Measurements from ENCODE around the gene TNKS1BP1. TPM values are rescaled to one million over a fixed set of nuclear protein-coding genes. Genes with fewer than 3 reads are reported as not detected.
A peak's percentile ranks its signal among the peaks of the same experiment; 100 is the strongest.

TNKS1BP1 gene, protein sequence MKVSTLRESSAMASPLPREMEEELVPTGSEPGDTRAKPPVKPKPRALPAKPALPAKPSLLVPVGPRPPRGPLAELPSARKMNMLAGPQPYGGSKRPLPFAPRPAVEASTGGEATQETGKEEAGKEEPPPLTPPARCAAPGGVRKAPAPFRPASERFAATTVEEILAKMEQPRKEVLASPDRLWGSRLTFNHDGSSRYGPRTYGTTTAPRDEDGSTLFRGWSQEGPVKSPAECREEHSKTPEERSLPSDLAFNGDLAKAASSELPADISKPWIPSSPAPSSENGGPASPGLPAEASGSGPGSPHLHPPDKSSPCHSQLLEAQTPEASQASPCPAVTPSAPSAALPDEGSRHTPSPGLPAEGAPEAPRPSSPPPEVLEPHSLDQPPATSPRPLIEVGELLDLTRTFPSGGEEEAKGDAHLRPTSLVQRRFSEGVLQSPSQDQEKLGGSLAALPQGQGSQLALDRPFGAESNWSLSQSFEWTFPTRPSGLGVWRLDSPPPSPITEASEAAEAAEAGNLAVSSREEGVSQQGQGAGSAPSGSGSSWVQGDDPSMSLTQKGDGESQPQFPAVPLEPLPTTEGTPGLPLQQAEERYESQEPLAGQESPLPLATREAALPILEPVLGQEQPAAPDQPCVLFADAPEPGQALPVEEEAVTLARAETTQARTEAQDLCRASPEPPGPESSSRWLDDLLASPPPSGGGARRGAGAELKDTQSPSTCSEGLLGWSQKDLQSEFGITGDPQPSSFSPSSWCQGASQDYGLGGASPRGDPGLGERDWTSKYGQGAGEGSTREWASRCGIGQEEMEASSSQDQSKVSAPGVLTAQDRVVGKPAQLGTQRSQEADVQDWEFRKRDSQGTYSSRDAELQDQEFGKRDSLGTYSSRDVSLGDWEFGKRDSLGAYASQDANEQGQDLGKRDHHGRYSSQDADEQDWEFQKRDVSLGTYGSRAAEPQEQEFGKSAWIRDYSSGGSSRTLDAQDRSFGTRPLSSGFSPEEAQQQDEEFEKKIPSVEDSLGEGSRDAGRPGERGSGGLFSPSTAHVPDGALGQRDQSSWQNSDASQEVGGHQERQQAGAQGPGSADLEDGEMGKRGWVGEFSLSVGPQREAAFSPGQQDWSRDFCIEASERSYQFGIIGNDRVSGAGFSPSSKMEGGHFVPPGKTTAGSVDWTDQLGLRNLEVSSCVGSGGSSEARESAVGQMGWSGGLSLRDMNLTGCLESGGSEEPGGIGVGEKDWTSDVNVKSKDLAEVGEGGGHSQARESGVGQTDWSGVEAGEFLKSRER (N-terminal part only)
- total RNA-seq (ENCODE audit: low replicate concordance), result 11.7 and 45.1 TPM in 2 replicates

GRCh38 chr11:57324886-57325734 lies at the start of gene TNKS1BP1:
TNKS1BP1 (minus strand) TSS chr11:57324952; CDS start chr11:57321885, 3,067 bp downstream.
- H4K20me1 ChIP-seq (ENCODE audit: low read depth), result peaks cover 34% of the 10 kb centered on the region
- peaks cover 50% of the 10 kb centered on the region for H3K4me1 Mint-ChIP-seq

GRCh38 chr11:57373146-57373545 lies 48.4 kb upstream of the TNKS1BP1 start:
- no peak for DNase-seq (ENCODE audit: low spot score)
- Mint-ChIP-seq H3K9me3 (no peaks in the 10 kb centered on the region), H3K27ac (no peak overlapping the region), H3K4me3 (no peak overlapping the region), H3K4me1 (peaks cover 8% of the 10 kb centered on the region), H3K36me3 (no peaks in the 10 kb centered on the region), H3K27me3 (ENCODE audit: insufficient read depth, low read depth) (peaks cover 5% of the 10 kb centered on the region)
- Histone ChIP-seq H2AFZ (replicated peaks) (no peak overlapping the region), H3K27ac (no peak overlapping the region), H3K9me3 (ENCODE audit: low read depth) (no peaks in the 10 kb centered on the region), H3K4me3 (no peak overlapping the region), H3K36me3 (no peaks in the 10 kb centered on the region), H3F3A (ENCODE audit: low read depth) (no peaks in the 10 kb centered on the region), H3K79me2 (ENCODE audit: low read depth) (no peaks in the 10 kb centered on the region), H3K27me3 (peaks cover 14% of the 10 kb centered on the region), H3K9ac (no peak overlapping the region), H3K4me1 (no peaks in the 10 kb centered on the region), H3K4me2 (no peak overlapping the region), H4K20me1 (ENCODE audit: low read depth) (no peaks in the 10 kb centered on the region)
- TF ChIP-seq CTCF (IDR thresholded peaks at IDR 0.05) (no peak), EZH2phosphoT487 (IDR thresholded peaks at IDR 0.05) (no peak), EZH2 (IDR thresholded peaks at IDR 0.05) (no peak)

More at GRCh38 chr11:57324886-57325734, at the start of gene TNKS1BP1:
- Histone ChIP-seq H3K36me3 (no peaks in the 10 kb centered on the region), H3K9me3 (ENCODE audit: low read depth) (no peaks in the 10 kb centered on the region), H3K4me3 (peak within 1 kb of the TSS; percentile 93), H2AFZ (replicated peaks) (peak within 1 kb of the TSS; percentile 92), H3K9ac (peak within 1 kb of the TSS; percentile 63), H3F3A (ENCODE audit: low read depth) (peaks cover 49% of the 10 kb centered on the region), H3K27me3 (no peaks in the 10 kb centered on the region), H3K4me2 (peak within 1 kb of the TSS; percentile 94), H3K27ac (peak within 1 kb of the TSS; percentile 95), H3K79me2 (ENCODE audit: low read depth) (peaks cover 40% of the 10 kb centered on the region), H3K4me1 (peaks cover 38% of the 10 kb centered on the region)
- DNase-seq (ENCODE audit: low spot score), result peak; percentile 98
- no peaks in the 10 kb centered on the region for H3K9me3 Mint-ChIP-seq
- H3K4me3 Mint-ChIP-seq, result peak within 1 kb of the TSS; percentile 96
- peaks cover 10% of the 10 kb centered on the region for H3K27me3 Mint-ChIP-seq (ENCODE audit: insufficient read depth, low read depth)
- peak within 1 kb of the TSS; percentile 97 for H3K27ac Mint-ChIP-seq
- H3K36me3 Mint-ChIP-seq, result peaks cover 42% of the 10 kb centered on the region
- TF ChIP-seq EZH2phosphoT487 (IDR thresholded peaks at IDR 0.05), result no peak
- no peak for TF ChIP-seq CTCF (IDR thresholded peaks at IDR 0.05)
- TF ChIP-seq EZH2 (IDR thresholded peaks at IDR 0.05), result no peak

- H3K36me3 Mint-ChIP-seq, result no peaks in the 10 kb centered on the region
- TF ChIP-seq EZH2 (IDR thresholded peaks at IDR 0.05), result no peak
- no peak for TF ChIP-seq CTCF (IDR thresholded peaks at IDR 0.05)
- TF ChIP-seq EZH2phosphoT487 (IDR thresholded peaks at IDR 0.05), result no peak
- no peaks in the 10 kb centered on the region for H3K9me3 ChIP-seq (ENCODE audit: low read depth)
- H3K27ac Mint-ChIP-seq, result no peak overlapping the region
- no peak overlapping the region for H3K9ac ChIP-seq
- H3K4me1 Mint-ChIP-seq, result peaks cover 20% of the 10 kb centered on the region
- no peaks in the 10 kb centered on the region for H3K9me3 Mint-ChIP-seq
- no peak for DNase-seq (ENCODE audit: low spot score)
- H3K4me3 Mint-ChIP-seq, result no peak overlapping the region
- H3F3A ChIP-seq (ENCODE audit: low read depth), result peaks cover 3% of the 10 kb centered on the region
- H4K20me1 ChIP-seq (ENCODE audit: low read depth), result no peaks in the 10 kb centered on the region
- H3K27me3 ChIP-seq, result no peaks in the 10 kb centered on the region
- H3K79me2 ChIP-seq (ENCODE audit: low read depth), result no peaks in the 10 kb centered on the region
- peaks cover 3% of the 10 kb centered on the region for H3K27me3 Mint-ChIP-seq (ENCODE audit: insufficient read depth, low read depth)
- no peak overlapping the region for H2AFZ ChIP-seq (replicated peaks)
- no peak overlapping the region for H3K4me2 ChIP-seq
- H3K4me3 ChIP-seq, result no peak overlapping the region
- H3K36me3 ChIP-seq, result no peaks in the 10 kb centered on the region
- peaks cover 11% of the 10 kb centered on the region for H3K4me1 ChIP-seq
- no peak overlapping the region for H3K27ac ChIP-seq
These were observed 46.2 kb upstream of the TNKS1BP1 start for GRCh38 chr11:57370941-57371340.
